SK-N-SH treated with all-trans-retinoic acid at 6 μM for 48 hours (cell line): ENCODE measurements around the gene PPP6R2.

Experiments used
- ARNTL ChIP-seq: fragments of 450-650 bp; formaldehyde crosslinking; IDR thresholded peaks from 2 replicates; pipeline ENCODE4 v1.5.0; 2020; ENCODE audit warnings: low read depth, mild to moderate bottlenecking, moderate library complexity, borderline replicate concordance
- BACH2 ChIP-seq: fragments of 250-450 bp; sonication (Bioruptor Pico); IDR thresholded peaks from 2 replicates; pipeline ENCODE4 v1.9.0; 2021; ENCODE audit warnings: mild to moderate bottlenecking, borderline replicate concordance
- CREB5 ChIP-seq: fragments of 250-450 bp; sonication (Bioruptor Pico); IDR thresholded peaks from 2 replicates; pipeline ENCODE4 v1.5.1; 2020; ENCODE audit warnings: low read depth, mild to moderate bottlenecking, moderate library complexity
- ISL1 ChIP-seq: fragments of 250-450 bp; sonication (Bioruptor Pico); IDR thresholded peaks from 2 replicates; pipeline ENCODE4 v2.1.2; 2022; ENCODE audit warnings: mild to moderate bottlenecking, moderate library complexity
- PATZ1 ChIP-seq: fragments of 250-450 bp; sonication (Bioruptor Pico); IDR thresholded peaks from 2 replicates; pipeline ENCODE4 v1.8.0; 2020; ENCODE audit warnings: mild to moderate bottlenecking, moderate library complexity, borderline replicate concordance
- PPARA ChIP-seq: fragments of 250-450 bp; sonication (Bioruptor Pico); IDR thresholded peaks from 2 replicates; pipeline ENCODE4 v1.5.0; 2020; ENCODE audit warnings: mild to moderate bottlenecking, borderline replicate concordance
- SNAI2 ChIP-seq: fragments of 250-450 bp; sonication (Bioruptor Pico); IDR thresholded peaks from 2 replicates; pipeline ENCODE4 v1.5.0; 2020; ENCODE audit warnings: mild to moderate bottlenecking, moderate library complexity
- TOX ChIP-seq: fragments of 250-450 bp; sonication (Bioruptor Pico); IDR thresholded peaks from 2 replicates; pipeline ENCODE4 v1.8.0; 2021; ENCODE audit warnings: mild to moderate bottlenecking, moderate library complexity, borderline replicate concordance
- TSHZ2 ChIP-seq: fragments of 250-450 bp; sonication (Bioruptor Pico); IDR thresholded peaks from 2 replicates; pipeline ENCODE4 v1.5.0; 2020; ENCODE audit warnings: mild to moderate bottlenecking, moderate library complexity
- ZC3H10 ChIP-seq: fragments of 250-450 bp; sonication (Bioruptor Pico); IDR thresholded peaks from 2 replicates; pipeline ENCODE4 v1.5.1; 2021; ENCODE audit warnings: mild to moderate bottlenecking, moderate library complexity
- ZFP3 ChIP-seq: fragments of 250-450 bp; sonication (Bioruptor Pico); IDR thresholded peaks from 2 replicates; pipeline ENCODE4 v1.5.0; 2020; ENCODE audit warnings: mild to moderate bottlenecking, moderate library complexity
- ZNF8 ChIP-seq: fragments of 450-650 bp; formaldehyde crosslinking; IDR thresholded peaks from 2 replicates; pipeline ENCODE4 v1.5.0; 2020; ENCODE audit warnings: mild to moderate bottlenecking, moderate library complexity
- TF ChIP-seq, protein P1 (sequence below): fragments of 250-450 bp; sonication (Bioruptor Pico); IDR thresholded peaks from 2 replicates; pipeline ENCODE4 v1.5.1; 2021; ENCODE audit warnings: mild to moderate bottlenecking, moderate library complexity

GRCh38 chr22:50316114-50317065 is 26.7 kb upstream of the PPP6R2 start:
- no peak for TF ChIP-seq TSHZ2 (CRISPR knock-in tag)
- TF ChIP-seq TOX (CRISPR knock-in tag): no peak
- no peak for TF ChIP-seq CREB5
- no peak for TF ChIP-seq ARNTL (CRISPR knock-in tag)
- no peak for TF ChIP-seq ZFP3 (CRISPR knock-in tag)
- no peak for TF ChIP-seq ZC3H10 (CRISPR knock-in tag)
- no peak for TF ChIP-seq ZNF8 (CRISPR knock-in tag)
- TF ChIP-seq PATZ1 (CRISPR knock-in tag): no peak
- no peak for TF ChIP-seq SNAI2 (CRISPR knock-in tag)
- TF ChIP-seq ISL1 (CRISPR knock-in tag): no peak
- TF ChIP-seq, protein P1, sequence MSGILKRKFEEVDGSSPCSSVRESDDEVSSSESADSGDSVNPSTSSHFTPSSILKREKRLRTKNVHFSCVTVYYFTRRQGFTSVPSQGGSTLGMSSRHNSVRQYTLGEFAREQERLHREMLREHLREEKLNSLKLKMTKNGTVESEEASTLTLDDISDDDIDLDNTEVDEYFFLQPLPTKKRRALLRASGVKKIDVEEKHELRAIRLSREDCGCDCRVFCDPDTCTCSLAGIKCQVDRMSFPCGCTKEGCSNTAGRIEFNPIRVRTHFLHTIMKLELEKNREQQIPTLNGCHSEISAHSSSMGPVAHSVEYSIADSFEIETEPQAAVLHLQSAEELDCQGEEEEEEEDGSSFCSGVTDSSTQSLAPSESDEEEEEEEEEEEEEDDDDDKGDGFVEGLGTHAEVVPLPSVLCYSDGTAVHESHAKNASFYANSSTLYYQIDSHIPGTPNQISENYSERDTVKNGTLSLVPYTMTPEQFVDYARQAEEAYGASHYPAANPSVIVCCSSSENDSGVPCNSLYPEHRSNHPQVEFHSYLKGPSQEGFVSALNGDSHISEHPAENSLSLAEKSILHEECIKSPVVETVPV (CRISPR knock-in tag): no peak
- no peak for TF ChIP-seq PPARA (CRISPR knock-in tag)
- TF ChIP-seq BACH2 (CRISPR knock-in tag): no peak
